Measurements from ENCODE around the gene CFL2. TPM values are rescaled to one million over a fixed set of nuclear protein-coding genes. Genes with fewer than 3 reads are reported as not detected.

The CFL2 gene
- total and polyA plus RNA-seq, 9 donors: 43.0 to 194 (median 70.7) TPM

- Histone ChIP-seq H3K27ac (no peak overlapping the region), H3K4me3 (no peak overlapping the region), H3K27me3 (no peaks in the 10 kb centered on the region), H3K9me3 (no peaks in the 10 kb centered on the region), H3K36me3 (no peaks in the 10 kb centered on the region), H3K4me1 (ENCODE audit: insufficient read depth) (no peaks in the 10 kb centered on the region)
- intact Hi-C loops (cut with DNase I): loop anchor here (5.0 to 10.0 kb wide), 3 partner anchors 49 to 741 kb away; no protein-coding TSS in a partner anchor
- TF ChIP-seq POLR2A (IDR thresholded peaks at IDR 0.05) (no peak), CTCF (IDR thresholded peaks at IDR 0.05) (no peak), EP300 (IDR thresholded peaks at IDR 0.05) (no peak)
- WGBS, 3 donors: 25 to 72% (median 55%) methylated on average over 1 of the region's 1 CpG
- no peak for DNase-seq
These were observed 40.7 kb downstream of the CFL2 start for GRCh38 chr14:34673702-34674101.

- H3K27ac ChIP-seq: no peak overlapping the region
- H3K9me3 ChIP-seq: no peaks in the 10 kb centered on the region
- no peak for DNase-seq
- no peaks in the 10 kb centered on the region for H3K4me1 ChIP-seq (ENCODE audit: insufficient read depth)
- 60 to 78% (median 75%) methylated on average over 6 of the region's 6 CpGs for WGBS, 3 donors
- intact Hi-C loops (cut with DNase I): loop anchor here (5.0 to 10.0 kb wide), 3 partner anchors 51 to 743 kb away; no protein-coding TSS in a partner anchor
- TF ChIP-seq POLR2A (IDR thresholded peaks at IDR 0.05): no peak
- no peak for TF ChIP-seq CTCF (IDR thresholded peaks at IDR 0.05)
- TF ChIP-seq EP300 (IDR thresholded peaks at IDR 0.05): no peak
- H3K4me3 ChIP-seq: no peak overlapping the region
- H3K36me3 ChIP-seq: no peaks in the 10 kb centered on the region
- H3K27me3 ChIP-seq: no peaks in the 10 kb centered on the region
These were observed 42.7 kb downstream of the CFL2 start for GRCh38 chr14:34671716-34672115.

- intact Hi-C loops (cut with DNase I): no loop called here
- no peak for DNase-seq
- H3K4me1 ChIP-seq (ENCODE audit: insufficient read depth): no peaks in the 10 kb centered on the region
- TF ChIP-seq POLR2A (IDR thresholded peaks at IDR 0.05): no peak
- TF ChIP-seq CTCF (IDR thresholded peaks at IDR 0.05): no peak
- no peak for TF ChIP-seq EP300 (IDR thresholded peaks at IDR 0.05)
- WGBS, 3 donors: 58 to 90% (median 83%) methylated on average over 2 of the region's 2 CpGs
- H3K27me3 ChIP-seq: no peaks in the 10 kb centered on the region
- H3K27ac ChIP-seq: no peak overlapping the region
- H3K36me3 ChIP-seq: no peaks in the 10 kb centered on the region
- no peaks in the 10 kb centered on the region for H3K9me3 ChIP-seq
- H3K4me3 ChIP-seq: no peak overlapping the region
These were observed 46.3 kb downstream of the CFL2 start for GRCh38 chr14:34668111-34668510.

GRCh38 chr14:34667007-34667406 lies 47.4 kb downstream of the CFL2 start:
- 89 to 92% (median 92%) methylated on average over 7 of the region's 7 CpGs for WGBS, 3 donors
- Histone ChIP-seq H3K27me3 (no peaks in the 10 kb centered on the region), H3K36me3 (no peaks in the 10 kb centered on the region), H3K9me3 (no peaks in the 10 kb centered on the region), H3K4me1 (ENCODE audit: insufficient read depth) (no peaks in the 10 kb centered on the region), H3K4me3 (no peak overlapping the region), H3K27ac (no peak overlapping the region)
- TF ChIP-seq CTCF (IDR thresholded peaks at IDR 0.05): no peak
- TF ChIP-seq POLR2A (IDR thresholded peaks at IDR 0.05): no peak
- no peak for TF ChIP-seq EP300 (IDR thresholded peaks at IDR 0.05)
- DNase-seq: no peak
- intact Hi-C loops (cut with DNase I): no loop called here

All from ovary (tissue), 9 donors.